ENCODE results near the gene TLCD1.

Gene TLCD1, protein sequence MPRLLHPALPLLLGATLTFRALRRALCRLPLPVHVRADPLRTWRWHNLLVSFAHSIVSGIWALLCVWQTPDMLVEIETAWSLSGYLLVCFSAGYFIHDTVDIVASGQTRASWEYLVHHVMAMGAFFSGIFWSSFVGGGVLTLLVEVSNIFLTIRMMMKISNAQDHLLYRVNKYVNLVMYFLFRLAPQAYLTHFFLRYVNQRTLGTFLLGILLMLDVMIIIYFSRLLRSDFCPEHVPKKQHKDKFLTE

GRCh38 chr17:28726226-28726626 lies at the start of gene TLCD1:
Gene TLCD1 (minus strand): TSS chr17:28726233. CDS start chr17:28726097, 136 bp downstream.
- no peak for DNase-seq

DNA sequence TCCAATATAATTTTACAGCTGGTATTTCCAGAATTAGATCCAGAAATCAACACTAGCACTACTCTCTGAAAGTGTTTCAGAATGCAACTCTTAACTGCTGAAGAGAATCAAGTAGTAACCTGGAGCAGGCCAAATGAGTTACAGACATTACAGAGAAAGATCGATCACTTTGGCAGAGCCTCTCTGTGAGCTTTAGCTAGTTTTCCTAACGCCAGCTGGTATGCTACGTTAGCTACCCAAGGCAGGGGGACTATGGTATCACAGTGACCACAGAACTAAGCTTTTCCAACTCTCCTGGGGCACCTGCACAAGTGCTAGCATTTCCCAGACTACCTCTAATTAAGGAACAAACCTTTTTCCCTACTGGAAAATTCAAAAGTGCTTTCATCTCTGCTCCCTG lies 48.2 kb upstream of the TLCD1 start:
- DNase-seq, result no peak

DNA sequence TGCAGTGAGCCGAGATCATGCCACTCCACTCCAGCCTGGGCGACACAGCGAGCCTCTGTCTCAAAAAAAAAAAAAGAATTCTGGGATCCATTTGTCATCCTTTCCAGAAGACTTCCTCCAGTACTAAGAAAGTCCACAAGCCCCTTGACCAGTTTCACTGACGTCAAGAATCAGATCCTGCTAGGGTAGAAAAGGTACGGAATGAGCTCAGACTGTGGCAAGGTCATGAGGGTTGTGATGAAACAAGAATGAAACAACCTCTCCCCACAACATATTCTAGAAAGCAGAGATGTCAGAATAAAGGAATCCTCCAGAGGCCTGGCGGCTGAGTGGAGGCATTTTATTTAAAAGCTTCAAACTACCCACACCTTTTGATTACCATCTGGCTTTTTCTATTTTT lies 47.7 kb upstream of the TLCD1 start:
- DNase-seq, result no peak

- DNase-seq, result no peak
Observed at GRCh38 chr17:28765038-28765437, 39.0 kb upstream of the TLCD1 start.

GRCh38 chr17:28763804-28764266 lies 37.8 kb upstream of the TLCD1 start:
- peak; percentile 29 for DNase-seq

GRCh38 chr17:28763137-28763799 lies 37.2 kb upstream of the TLCD1 start:
- DNase-seq, result no peak

DNA sequence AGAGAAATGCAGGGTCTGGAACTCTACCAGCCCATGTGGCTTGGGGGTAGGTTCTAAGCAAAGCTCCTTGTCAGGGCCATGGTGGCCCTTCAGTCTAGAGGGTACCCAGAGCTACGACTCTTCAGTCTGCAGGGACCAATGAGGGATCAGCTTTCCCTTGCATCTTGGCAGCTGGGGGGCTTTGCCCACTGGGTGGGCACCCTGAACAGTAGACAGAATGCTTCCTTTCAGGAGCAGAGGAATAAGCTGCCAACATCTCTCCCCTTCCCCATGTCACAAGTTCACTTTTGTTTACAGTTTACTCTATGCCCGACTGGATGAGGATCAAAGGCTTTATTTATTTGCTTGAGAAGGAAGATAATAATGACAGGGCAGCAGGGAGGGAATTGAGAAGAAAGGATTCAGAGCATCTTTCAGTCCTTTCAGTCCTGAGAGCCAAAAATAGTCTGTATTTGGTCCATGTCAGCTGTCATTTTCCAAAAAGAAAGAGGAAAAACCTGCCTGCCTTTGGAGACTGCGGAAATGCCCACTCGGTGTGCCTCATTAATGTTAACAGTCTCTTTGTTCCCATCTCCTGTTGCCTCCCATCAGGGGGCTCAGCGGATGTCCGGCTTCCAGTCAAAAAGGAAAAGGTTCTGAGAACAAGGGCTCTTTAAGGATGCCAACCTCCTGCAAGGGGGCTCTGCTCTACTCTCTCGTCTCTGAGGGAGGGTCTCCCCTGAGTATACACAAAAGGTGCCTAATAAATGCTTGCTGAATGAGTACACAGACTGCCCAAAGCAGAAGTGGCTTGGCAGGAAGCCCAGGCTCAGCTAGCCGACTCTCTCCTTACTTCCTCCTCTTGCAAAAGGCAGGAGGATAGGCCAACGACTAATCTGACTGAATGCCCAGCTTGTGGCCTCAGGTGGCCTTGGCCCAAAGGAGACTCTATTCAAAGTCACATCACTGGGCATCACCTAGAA lies 34.8 kb upstream of the TLCD1 start:
- DNase-seq, result no peak

GRCh38 chr17:28759256-28759865 lies 33.3 kb upstream of the TLCD1 start:
- no peak for DNase-seq

DNA sequence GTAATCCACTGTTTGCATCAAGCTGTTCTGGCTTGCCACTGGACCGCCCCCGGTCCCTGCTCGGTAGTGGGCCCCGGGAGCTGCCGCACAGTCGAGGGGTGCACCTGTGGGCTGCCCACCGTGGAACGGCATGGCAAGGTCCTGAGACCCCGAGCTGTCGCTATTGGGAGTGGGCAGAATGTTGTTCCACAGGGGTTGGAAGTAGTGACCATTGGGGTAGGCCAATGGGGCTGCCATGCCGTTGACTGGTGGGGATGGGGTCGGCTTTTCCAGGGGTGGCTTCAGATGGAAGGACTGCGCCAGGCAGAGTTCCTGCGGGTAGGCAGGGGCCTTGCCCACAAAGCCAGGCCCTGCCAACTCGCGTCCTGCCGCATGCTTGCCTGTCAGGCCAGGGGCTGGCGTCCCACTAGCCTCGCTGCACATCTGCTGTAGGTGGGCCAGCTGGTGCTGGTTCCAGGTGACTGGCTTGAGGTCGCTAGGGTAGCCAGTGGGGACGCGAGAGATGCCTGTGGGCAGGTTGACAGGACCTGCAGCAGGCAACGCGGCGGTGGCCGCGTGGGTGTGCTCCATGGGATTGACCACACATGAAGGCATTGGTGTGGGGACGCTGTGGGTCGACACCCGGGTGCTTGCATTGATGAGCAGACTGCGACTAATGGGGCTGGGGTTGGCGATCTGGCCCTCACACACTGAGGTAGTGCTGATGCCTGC lies 32.5 kb upstream of the TLCD1 start:
- no peak for DNase-seq

DNA sequence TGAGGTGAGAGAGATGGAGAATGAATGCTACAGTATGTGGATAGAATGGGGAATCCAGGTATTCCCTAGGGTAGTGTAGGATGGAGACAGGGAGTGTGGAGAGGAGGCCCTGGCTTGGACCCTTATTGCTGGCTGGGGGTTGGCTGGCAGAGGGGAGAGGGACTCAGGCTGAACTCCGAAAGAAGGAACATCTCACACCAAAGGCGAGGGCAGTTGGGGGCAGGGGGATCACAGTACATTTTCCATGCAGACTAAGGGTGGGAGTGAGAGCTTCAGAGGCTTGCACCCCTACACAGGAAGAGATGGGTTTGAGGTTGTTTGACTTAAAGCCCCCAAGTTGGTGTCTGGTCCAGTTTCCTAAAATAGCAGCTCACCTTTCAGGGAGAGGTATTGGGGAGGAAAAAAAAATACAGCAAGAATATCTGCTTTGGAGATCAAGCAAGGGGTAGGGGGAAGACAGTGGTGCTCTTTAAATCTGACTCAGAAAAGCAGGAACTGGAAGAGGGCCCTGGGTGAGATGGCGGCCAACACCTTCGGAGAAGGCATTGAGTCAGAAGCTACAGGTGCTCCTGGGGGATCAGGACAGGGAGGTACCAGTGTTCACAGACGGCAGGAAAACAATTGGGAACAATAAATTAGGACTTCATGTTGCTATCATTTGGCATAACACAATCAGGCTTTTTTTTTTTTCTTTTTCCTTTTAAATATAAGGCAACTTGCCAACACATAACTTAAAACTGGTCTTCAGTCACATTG lies 30.2 kb upstream of the TLCD1 start:
- DNase-seq, result no peak

GRCh38 chr17:28755486-28755885 lies 29.5 kb upstream of the TLCD1 start:
- DNase-seq, result no peak

DNA sequence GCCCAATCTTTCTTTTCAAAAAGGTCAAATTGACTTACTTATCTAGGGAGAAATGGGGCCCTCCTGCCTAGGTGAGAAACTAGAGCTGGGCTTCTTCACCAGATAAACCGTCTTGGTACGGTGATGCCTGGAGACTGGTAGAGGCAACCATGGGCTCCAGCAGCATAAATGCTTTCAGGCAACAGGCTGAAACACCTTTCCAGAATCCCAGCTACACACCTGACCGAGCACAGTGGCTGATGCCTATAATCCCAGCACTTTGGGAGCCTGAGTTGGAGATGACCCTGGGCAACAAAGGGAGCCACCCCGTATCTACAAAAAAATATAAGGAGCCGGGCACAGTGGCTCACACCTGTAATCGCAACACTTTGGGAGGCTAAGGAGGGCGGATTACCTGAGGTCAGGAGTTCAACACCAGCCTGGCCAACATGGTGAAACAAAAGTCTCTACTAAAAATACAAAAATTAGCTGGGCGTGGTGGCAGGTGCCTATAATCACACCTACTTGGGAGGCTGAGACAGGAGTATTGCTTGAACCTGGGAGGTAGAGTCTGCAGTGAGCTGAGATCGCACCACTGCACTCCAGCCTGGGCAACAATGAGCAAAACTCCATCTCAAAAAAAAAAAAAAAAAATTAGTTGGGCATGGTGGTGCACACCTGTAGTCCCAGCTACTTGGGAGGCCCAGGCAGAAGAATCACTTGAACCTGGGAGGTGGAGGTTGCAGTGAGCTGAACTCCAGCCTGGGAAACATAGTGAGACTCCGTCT lies 25.8 kb upstream of the TLCD1 start:
- DNase-seq, result no peak

DNA sequence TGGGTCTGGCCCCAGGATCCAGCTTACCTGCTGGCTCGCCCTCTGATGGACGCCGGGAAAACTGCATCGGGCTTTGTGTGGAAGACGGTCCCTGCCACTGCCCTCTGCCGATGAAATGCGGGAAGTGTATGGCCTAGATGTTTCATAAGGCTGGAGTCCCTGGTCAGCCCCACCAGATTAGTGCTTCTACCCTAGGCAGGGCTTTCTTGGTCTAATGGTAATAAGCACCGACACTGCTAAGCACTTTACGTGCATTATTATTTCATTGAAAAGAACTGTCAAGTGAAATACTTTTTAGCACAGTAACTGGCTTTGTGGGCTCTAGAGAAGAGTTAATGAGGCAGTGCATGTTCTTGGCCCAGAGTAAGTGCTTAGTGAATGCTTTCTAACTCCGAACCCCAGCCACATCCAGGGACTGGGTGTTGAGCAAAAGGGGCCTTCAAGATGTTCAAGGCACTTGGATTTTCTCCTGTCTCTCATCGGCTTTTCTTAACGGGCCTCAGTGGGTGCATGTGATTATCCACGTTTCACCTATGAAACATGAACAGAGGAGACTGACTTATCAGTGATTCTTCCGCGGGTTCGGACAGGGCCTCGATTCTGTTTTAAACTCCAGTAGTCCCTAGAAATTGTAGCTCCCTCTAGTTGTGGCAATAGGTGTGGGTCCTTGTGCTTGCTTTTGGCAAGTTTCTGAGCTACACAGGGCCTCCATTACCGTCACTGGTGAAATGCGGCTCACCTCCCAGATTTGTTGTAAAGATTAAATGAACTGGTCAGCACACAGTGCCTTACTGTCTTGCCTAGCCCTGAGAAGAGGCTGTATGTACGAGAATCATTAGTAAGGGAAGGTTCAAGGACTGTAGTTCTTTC lies 24.4 kb upstream of the TLCD1 start:
- peak; percentile 55 for DNase-seq

GRCh38 chr17:28749516-28750177 lies 23.6 kb upstream of the TLCD1 start:
- no peak for DNase-seq

GRCh38 chr17:28748852-28749515 lies 23.0 kb upstream of the TLCD1 start:
- no peak for DNase-seq

DNA sequence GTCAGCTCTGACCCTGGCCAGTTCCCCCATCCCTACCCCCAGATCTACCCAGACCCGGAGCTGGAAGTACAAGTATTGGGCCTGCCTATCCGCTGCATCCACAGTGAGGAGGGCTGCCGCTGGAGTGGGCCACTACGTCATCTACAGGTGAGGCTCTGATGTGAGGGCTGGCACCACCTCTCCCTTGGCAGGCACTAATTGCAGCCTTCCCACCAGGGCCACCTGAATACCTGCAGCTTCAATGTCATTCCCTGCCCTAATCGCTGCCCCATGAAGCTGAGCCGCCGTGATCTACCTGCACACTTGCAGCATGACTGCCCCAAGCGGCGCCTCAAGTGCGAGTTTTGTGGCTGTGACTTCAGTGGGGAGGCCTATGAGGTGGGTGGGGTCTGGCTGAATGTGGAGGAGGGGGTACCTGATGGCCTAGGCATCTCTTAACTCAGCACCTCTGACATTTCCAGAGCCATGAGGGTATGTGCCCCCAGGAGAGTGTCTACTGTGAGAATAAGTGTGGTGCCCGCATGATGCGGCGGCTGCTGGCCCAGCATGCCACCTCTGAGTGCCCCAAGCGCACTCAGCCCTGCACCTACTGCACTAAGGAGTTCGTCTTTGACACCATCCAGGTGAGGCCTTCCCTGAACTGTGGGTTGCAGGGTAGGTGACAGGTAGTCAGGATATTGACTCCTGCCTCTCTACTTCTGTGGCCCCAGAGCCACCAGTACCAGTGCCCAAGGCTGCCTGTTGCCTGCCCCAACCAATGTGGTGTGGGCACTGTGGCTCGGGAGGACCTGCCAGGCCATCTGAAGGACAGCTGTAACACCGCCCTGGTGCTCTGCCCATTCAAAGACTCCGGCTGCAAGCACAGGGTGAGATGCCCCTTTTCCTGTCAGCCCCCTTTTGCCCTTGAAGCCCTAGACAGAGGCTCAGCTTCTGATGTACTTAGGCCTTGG lies 22.0 kb upstream of the TLCD1 start:
- no peak for DNase-seq

GRCh38 chr17:28747051-28747691 lies 21.1 kb upstream of the TLCD1 start:
- no peak for DNase-seq

Measured in NCI-H187 treated with DMSO at 0.1 percent for 48 hours (cell line).